MCF 10A (cell line): ENCODE measurements around the gene FAM3C. TPM values are rescaled to one million over a fixed set of nuclear protein-coding genes. Genes with fewer than 3 reads are reported as not detected.

Experiments
- BruUV-seq: library from RNA; stranded (reverse); fragments of 400-500 nt; replicated peaks from 2 replicates; lab custom pipeline; 2021; lab: Mats Ljungman, UMichigan
- CTCF ChIA-PET: fragments of 300-600 bp; sonication (Branson Sonifier 250); formaldehyde crosslinking; extraction: SDS; loops from one replicate; lab custom pipeline; 2021; ENCODE audit warnings: antibody characterized with exemption, inconsistent platforms; lab: Yijun Ruan, JAX
- POLR2A ChIA-PET: fragments of 300-600, 350-650 bp; sonication (Branson Sonifier 250); formaldehyde crosslinking; extraction: SDS; loops from one replicate; lab custom pipeline; 2020; ENCODE audit warnings: antibody characterized with exemption, inconsistent platforms; lab: Yijun Ruan, JAX
- DNase-seq: peaks from one replicate; pipeline ENCODE4 v3.0.0-alpha.2; 2018; ENCODE audit not compliant: unreplicated experiment
- H3K27ac Mint-ChIP-seq: one replicate; pipeline ENCODE4 v1.8.0; 2022; ENCODE audit warnings: mild to moderate bottlenecking, low read depth, mixed read lengths; ENCODE audit not compliant: unreplicated experiment
- H3K27me3 Mint-ChIP-seq: one replicate; pipeline ENCODE4 v1.8.0; 2022; ENCODE audit warnings: mixed read lengths; ENCODE audit not compliant: insufficient read depth, unreplicated experiment
- H3K36me3 Mint-ChIP-seq: one replicate; pipeline ENCODE4 v1.8.0; 2022; ENCODE audit warnings: mild to moderate bottlenecking, moderate library complexity, mixed read lengths; ENCODE audit not compliant: insufficient read depth, unreplicated experiment
- H3K4me1 Mint-ChIP-seq: one replicate; pipeline ENCODE4 v1.8.0; 2022; ENCODE audit warnings: mixed read lengths; ENCODE audit not compliant: insufficient read depth, unreplicated experiment
- H3K4me3 Mint-ChIP-seq: one replicate; pipeline ENCODE4 v1.8.0; 2022; ENCODE audit warnings: mild to moderate bottlenecking, moderate library complexity, mixed read lengths; ENCODE audit not compliant: unreplicated experiment
- H3K9me3 Mint-ChIP-seq: one replicate; pipeline ENCODE4 v1.8.0; 2022; ENCODE audit warnings: mixed read lengths; ENCODE audit not compliant: unreplicated experiment
- CTCF ChIP-seq: fragments of 200-600 bp; IDR thresholded peaks from one replicate; pipeline ENCODE4 v1.8.0; 2022; ENCODE audit warnings: antibody characterized with exemption, mild to moderate bottlenecking; ENCODE audit not compliant: unreplicated experiment
- intact Hi-C: fragments of 100-400 bp; cut with micrococcal nuclease; formaldehyde crosslinking; loops from 2 replicates; pipeline ENCODE4 v1.14.1; 2022
- total RNA-seq: library from RNA; stranded (reverse); gene quantifications from 2 replicates; pipeline ENCODE4 v1.2.3, GENCODE V29; 2022

FAM3C gene
- total RNA-seq, 1 experiment from 2014 or later: 56.5 TPM

- Mint-ChIP-seq H3K36me3 (peaks cover 13% of the 10 kb centered on the region), H3K4me1 (peaks cover 31% of the 10 kb centered on the region), H3K27ac (no peak overlapping the region), H3K9me3 (no peaks in the 10 kb centered on the region), H3K27me3 (no peaks in the 10 kb centered on the region), H3K4me3 (no peak overlapping the region)
- no peak for TF ChIP-seq CTCF
- no peak for DNase-seq
- intact Hi-C loops: no loop called here
- ChIA-PET CTCF (interaction anchor here (1.4 to 3.6 kb wide), 2 partner anchors 11 to 219 kb away, joined by 4 to 32 read pairs; partner anchors contain the start of gene FAM3C), POLR2A (interaction anchor here (0.6 to 3.0 kb wide), 4 partner anchors 10 to 609 kb away, joined by 3 to 26 read pairs (median 3); partner anchors contain the start of gene FAM3C)
- no TSS peak for BruUV-seq
These were observed 10.3 kb downstream of the FAM3C start for GRCh38 chr7:121385800-121386179.

GRCh38 chr7:121385056-121385799, 10.9 kb downstream of the FAM3C start:
- no peak for DNase-seq
- ChIA-PET POLR2A (interaction anchor here (0.6 to 3.0 kb wide), 4 partner anchors 11 to 610 kb away, joined by 3 to 26 read pairs (median 3); partner anchors contain the start of gene FAM3C), CTCF (interaction anchor here (0.7 to 3.6 kb wide), 3 partner anchors 11 to 219 kb away, joined by 3 to 32 read pairs (median 4); partner anchors contain the start of gene FAM3C)
- TF ChIP-seq CTCF: no peak
- BruUV-seq: no TSS peak
- Mint-ChIP-seq H3K4me1 (peaks cover 31% of the 10 kb centered on the region), H3K27me3 (no peaks in the 10 kb centered on the region), H3K36me3 (peaks cover 16% of the 10 kb centered on the region), H3K27ac (no peak overlapping the region), H3K9me3 (no peaks in the 10 kb centered on the region), H3K4me3 (no peak overlapping the region)
- intact Hi-C loops: no loop called here

- intact Hi-C loops: no loop called here
- no peak for DNase-seq
- Mint-ChIP-seq H3K9me3 (no peaks in the 10 kb centered on the region), H3K27ac (no peak overlapping the region), H3K27me3 (no peaks in the 10 kb centered on the region), H3K4me3 (no peak overlapping the region), H3K4me1 (peaks cover 31% of the 10 kb centered on the region), H3K36me3 (peaks cover 16% of the 10 kb centered on the region)
- POLR2A ChIA-PET: interaction anchor here (1.2 kb wide), 1 partner anchor 610 kb away, joined by 3 read pairs; no protein-coding TSS in a partner anchor
- CTCF ChIA-PET: interaction anchor here (0.7 to 2.7 kb wide), 5 partner anchors 11 to 220 kb away, joined by 3 to 19 read pairs (median 4); partner anchors contain the start of gene FAM3C
- BruUV-seq: no TSS peak
- TF ChIP-seq CTCF: no peak
These were observed 11.8 kb downstream of the FAM3C start for GRCh38 chr7:121384265-121384664.

- peaks cover 31% of the 10 kb centered on the region for H3K4me1 Mint-ChIP-seq
- intact Hi-C loops: no loop called here
- TF ChIP-seq CTCF: no peak
- no peaks in the 10 kb centered on the region for H3K9me3 Mint-ChIP-seq
- ChIA-PET POLR2A (interaction anchor here (0.8 to 1.6 kb wide), 2 partner anchors 12 to 432 kb away, joined by 3 to 7 read pairs; partner anchors contain the start of gene FAM3C), CTCF (interaction anchor here (1.0 to 2.7 kb wide), 6 partner anchors 9 to 164 kb away, joined by 3 to 19 read pairs (median 4); partner anchors contain the start of gene FAM3C)
- no peak for DNase-seq
- H3K36me3 Mint-ChIP-seq: peaks cover 18% of the 10 kb centered on the region
- peak overlapping the region; percentile 35 for H3K27ac Mint-ChIP-seq
- no TSS peak for BruUV-seq
- H3K27me3 Mint-ChIP-seq: no peaks in the 10 kb centered on the region
- H3K4me3 Mint-ChIP-seq: no peak overlapping the region
These were observed 12.7 kb downstream of the FAM3C start for GRCh38 chr7:121383235-121383910.
